CD14-positive monocyte (primary cell): ENCODE measurements around the gene NUP107. TPM values are rescaled to one million over a fixed set of nuclear protein-coding genes. Genes with fewer than 3 reads are reported as not detected.

Experiments used
- DNase-seq, 3 donors: peaks; one replicate each; pipeline ENCODE4 v3.0.0-alpha.2; 2011 to 2022
- H2AFZ ChIP-seq: 2 replicates; pipeline ENCODE4 v1.6.0; 2012; ENCODE audit warnings: mild to moderate bottlenecking, low read depth, low read length, inconsistent platforms; ENCODE audit not compliant: insufficient read depth, poor library complexity, severe bottlenecking
- H3K27ac ChIP-seq, 2 donors: 1 replicate in 1 of 2; 2 replicates in 1 of 2; pipeline ENCODE4 v1.5.1; 2012 to 2013; ENCODE audit warnings: low read length in 2 of 2, control low read depth in 1 of 2, inconsistent platforms in 1 of 2, low read depth in 1 of 2, mild to moderate bottlenecking in 1 of 2
- H3K27me3 ChIP-seq, 2 donors: one replicate each; pipeline versions ENCODE4 v1.6.0 to v1.6.1; 2011 to 2013; ENCODE audit warnings: low read length in 2 of 2; ENCODE audit not compliant: control insufficient read depth in 2 of 2, insufficient read depth in 2 of 2
- H3K36me3 ChIP-seq, 2 donors: replicated peaks in 1 of 2; 1 replicate in 1 of 2; 2 replicates in 1 of 2; pipeline versions ENCODE4 v1.5.1 to v1.6.1; 2012 to 2013; ENCODE audit warnings: low read length in 2 of 2, control low read depth in 1 of 2, inconsistent platforms in 1 of 2, mild to moderate bottlenecking in 1 of 2; ENCODE audit not compliant: insufficient read depth in 2 of 2, control insufficient read depth in 1 of 2
- H3K4me1 ChIP-seq, 2 donors: 1 replicate in 1 of 2; 2 replicates in 1 of 2; pipeline versions ENCODE4 v1.5.1 to v1.6.1; 2012 to 2013; ENCODE audit warnings: low read length in 2 of 2, control low read depth in 1 of 2, inconsistent platforms in 1 of 2, mild to moderate bottlenecking in 1 of 2, moderate library complexity in 1 of 2; ENCODE audit not compliant: insufficient read depth in 2 of 2, control insufficient read depth in 1 of 2
- H3K4me2 ChIP-seq: replicated peaks from 2 replicates; pipeline ENCODE3; 2012; ENCODE audit warnings: low read length, moderate library complexity, mild to moderate bottlenecking; ENCODE audit not compliant: poor library complexity, severe bottlenecking; ENCODE audit errors: extremely low read depth
- H3K4me3 ChIP-seq, 3 experiments: fragments of 200-600 bp in 1 of 3; sonication (generic) in 1 of 3; replicated peaks in 1 of 3; 1 replicate in 2 of 3; 2 replicates in 1 of 3; pipeline ENCODE4 v1.5.1; 2011 to 2013; ENCODE audit warnings: low read length in 3 of 3, mild to moderate bottlenecking in 3 of 3, control low read depth in 2 of 3, low read depth in 2 of 3, inconsistent platforms in 1 of 3, moderate library complexity in 1 of 3
- H3K79me2 ChIP-seq: 2 replicates; pipeline ENCODE4 v1.6.0; 2012; ENCODE audit warnings: mild to moderate bottlenecking, control low read depth, inconsistent platforms, low read length, moderate library complexity; ENCODE audit not compliant: insufficient read depth
- H3K9ac ChIP-seq: 2 replicates; pipeline ENCODE4 v1.6.0; 2017; ENCODE audit warnings: low read length, mild to moderate bottlenecking; ENCODE audit not compliant: insufficient read depth, poor library complexity, severe bottlenecking
- H3K9me3 ChIP-seq, 2 donors: replicated peaks in 1 of 2; 1 replicate in 1 of 2; 2 replicates in 1 of 2; pipeline versions ENCODE4 v1.5.1 to v1.6.1; 2012 to 2013; ENCODE audit warnings: low read length in 2 of 2, control low read depth in 1 of 2; ENCODE audit not compliant: control insufficient read depth in 1 of 2, insufficient read depth in 1 of 2
- H4K20me1 ChIP-seq: 2 replicates; pipeline ENCODE4 v1.6.0; 2012; ENCODE audit warnings: mild to moderate bottlenecking, low read length, control low read depth, moderate library complexity; ENCODE audit not compliant: insufficient read depth
- H3K27ac Mint-ChIP-seq, 7 donors: one replicate each; pipeline ENCODE4 v1.8.0; 2020; ENCODE audit warnings: mild to moderate bottlenecking in 7 of 7, mixed read lengths in 7 of 7, moderate library complexity in 6 of 7, inconsistent platforms in 2 of 7
- H3K27me3 Mint-ChIP-seq, 3 donors: one replicate each; pipeline ENCODE4 v1.8.0; 2021 to 2022; ENCODE audit warnings: low read depth in 3 of 3, mild to moderate bottlenecking in 3 of 3, mixed read lengths in 3 of 3, moderate library complexity in 3 of 3, inconsistent platforms in 1 of 3
- H3K36me3 Mint-ChIP-seq, 2 donors: one replicate each; pipeline ENCODE4 v1.8.0; 2020; ENCODE audit warnings: mixed read lengths in 2 of 2, inconsistent platforms in 1 of 2, mild to moderate bottlenecking in 1 of 2
- H3K4me1 Mint-ChIP-seq: one replicate; pipeline ENCODE4 v1.8.0; 2020; ENCODE audit warnings: mild to moderate bottlenecking, mixed read lengths
- H3K4me3 Mint-ChIP-seq, 2 donors: one replicate each; pipeline ENCODE4 v1.8.0; 2020; ENCODE audit warnings: mild to moderate bottlenecking in 2 of 2, mixed read lengths in 2 of 2, moderate library complexity in 1 of 2
- H3K9me3 Mint-ChIP-seq, 7 donors: one replicate each; pipeline ENCODE4 v1.8.0; 2020 to 2022; ENCODE audit warnings: mixed read lengths in 7 of 7, mild to moderate bottlenecking in 6 of 7, moderate library complexity in 6 of 7, inconsistent platforms in 2 of 7
- WGBS: methylation state at CpG from one replicate; pipeline ENCODE4 v1.1.5; 2013; ENCODE audit warnings: missing lambda C conversion rate; ENCODE audit not compliant: insufficient coverage; 5-methylcytosine and 5-hydroxymethylcytosine counted together
- intact Hi-C, 2 donors: fragments of 100-400 bp; cut with micrococcal nuclease; formaldehyde crosslinking; loops; one replicate each; pipeline versions ENCODE4 v1.15.0 to v1.15.1; 2023
- polyA plus RNA-seq, 3 donors: library from polyadenylated mRNA; depleted of rRNA in 1 of 3; unstranded in 2 of 3; stranded (reverse) in 1 of 3; fragments of 300-500 nt in 2 of 3; fragments of >200 nt in 1 of 3; fragmentation: Illumina TruSeq in 2 of 3; gene quantifications; 1 replicate in 2 of 3; 2 replicates in 1 of 3; pipeline ENCODE4 v1.2.3, GENCODE V29; 2012 to 2021
- TF ChIP-seq, protein P1 (sequence below): fragments of 200-600 bp; IDR thresholded peaks from one replicate; pipeline ENCODE4 v1.8.0; 2022; ENCODE audit warnings: antibody characterized with exemption, mild to moderate bottlenecking

The NUP107 gene
- polyA plus RNA-seq, 3 donors: 6.7 to 20.5 (median 10.7) TPM

DNA sequence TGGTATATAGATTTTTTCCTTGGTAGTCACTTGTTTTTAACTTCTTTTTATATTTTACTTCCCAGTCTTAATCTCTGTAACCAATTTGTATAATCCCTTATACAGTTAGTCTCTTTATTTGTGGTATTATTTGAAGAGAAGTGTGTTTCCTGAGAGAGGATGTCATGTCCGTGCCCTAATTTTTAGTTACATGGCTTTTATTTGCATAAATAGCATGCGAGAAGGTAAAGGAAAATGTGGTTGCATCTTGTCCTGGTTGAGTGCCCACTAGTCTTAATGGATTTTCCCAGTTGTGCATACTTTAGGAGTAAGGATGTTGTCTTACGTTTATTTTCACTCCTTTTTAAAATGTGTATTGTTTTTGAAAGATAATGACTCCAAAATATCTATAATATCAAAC lies 48.6 kb upstream of the NUP107 start:
- H3K9me3 Mint-ChIP-seq: no peaks in the 10 kb centered on the region
- no CpG with 5 or more reads among the region's 3 CpGs for WGBS
- TF ChIP-seq, protein P1, sequence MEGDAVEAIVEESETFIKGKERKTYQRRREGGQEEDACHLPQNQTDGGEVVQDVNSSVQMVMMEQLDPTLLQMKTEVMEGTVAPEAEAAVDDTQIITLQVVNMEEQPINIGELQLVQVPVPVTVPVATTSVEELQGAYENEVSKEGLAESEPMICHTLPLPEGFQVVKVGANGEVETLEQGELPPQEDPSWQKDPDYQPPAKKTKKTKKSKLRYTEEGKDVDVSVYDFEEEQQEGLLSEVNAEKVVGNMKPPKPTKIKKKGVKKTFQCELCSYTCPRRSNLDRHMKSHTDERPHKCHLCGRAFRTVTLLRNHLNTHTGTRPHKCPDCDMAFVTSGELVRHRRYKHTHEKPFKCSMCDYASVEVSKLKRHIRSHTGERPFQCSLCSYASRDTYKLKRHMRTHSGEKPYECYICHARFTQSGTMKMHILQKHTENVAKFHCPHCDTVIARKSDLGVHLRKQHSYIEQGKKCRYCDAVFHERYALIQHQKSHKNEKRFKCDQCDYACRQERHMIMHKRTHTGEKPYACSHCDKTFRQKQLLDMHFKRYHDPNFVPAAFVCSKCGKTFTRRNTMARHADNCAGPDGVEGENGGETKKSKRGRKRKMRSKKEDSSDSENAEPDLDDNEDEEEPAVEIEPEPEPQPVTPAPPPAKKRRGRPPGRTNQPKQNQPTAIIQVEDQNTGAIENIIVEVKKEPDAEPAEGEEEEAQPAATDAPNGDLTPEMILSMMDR: no peak

DNA sequence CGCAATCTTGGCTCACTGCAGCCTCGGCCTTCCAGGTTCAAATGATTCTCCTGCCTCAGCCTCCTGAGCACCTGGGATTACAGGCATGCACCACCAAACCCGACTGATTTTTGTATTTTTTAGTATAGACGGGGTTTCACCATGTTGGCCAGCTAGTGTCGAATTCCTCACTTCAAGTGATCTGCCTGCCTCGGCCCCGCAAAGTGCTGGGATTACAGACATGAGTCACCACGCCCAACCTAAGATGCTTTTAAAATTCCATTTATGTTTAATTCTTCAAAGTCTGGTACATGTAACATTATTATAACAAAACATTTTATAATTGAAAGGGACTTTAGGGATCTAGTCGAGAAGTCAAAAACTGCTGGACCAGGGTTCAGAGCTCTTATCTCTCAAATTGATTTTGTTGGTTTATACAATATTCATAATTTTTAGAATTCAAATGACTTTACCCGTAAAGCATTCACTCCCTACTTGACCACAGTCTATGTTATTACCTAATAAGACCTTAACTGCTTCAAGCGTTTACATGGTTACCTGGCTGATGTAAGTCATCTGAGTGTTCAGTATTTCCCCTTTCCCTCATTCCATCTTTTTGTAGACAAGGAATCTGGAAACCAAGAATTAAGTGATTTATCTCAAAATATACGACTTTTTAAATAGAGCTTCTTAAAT lies 47.9 kb upstream of the NUP107 start:
- TF ChIP-seq, protein P1: no peak
- Mint-ChIP-seq H3K36me3 (peaks cover 13 to 32% of the 10 kb centered on the region in 2 donors), H3K4me3 (no peak overlapping the region), H3K9me3 (no peaks in the 10 kb centered on the region), H3K27me3 (no peaks in the 10 kb centered on the region), H3K4me1 (peaks cover 18% of the 10 kb centered on the region), H3K27ac (peak overlapping the region in 3 of 7 donors; percentile 26 to 68 (median 50))
- Histone ChIP-seq H3K27me3 (no peaks in the 10 kb centered on the region), H3K4me2 (no peak overlapping the region), H3K9me3 (no peaks in the 10 kb centered on the region), H4K20me1 (peaks cover 100% of the 10 kb centered on the region), H3K27ac (no peak overlapping the region), H2AFZ (no peak overlapping the region), H3K9ac (no peak overlapping the region), H3K4me3 (no peak overlapping the region), H3K36me3 (peaks cover 9 to 17% of the 10 kb centered on the region in 2 donors), H3K4me1 (no peaks in the 10 kb centered on the region), H3K79me2 (peaks cover 100% of the 10 kb centered on the region)
- 90% methylated on average over 2 of the region's 12 CpGs for WGBS
- intact Hi-C loops: no loop called here
- DNase-seq: no peak

More for the DNA sequence above, 48.6 kb upstream of the NUP107 start:
- H3K27ac Mint-ChIP-seq: peak overlapping the region in 2 of 7 donors; percentile 34 to 37
- no peak overlapping the region for H3K4me3 Mint-ChIP-seq
- peaks cover 25% of the 10 kb centered on the region for H3K4me1 Mint-ChIP-seq
- Histone ChIP-seq H3K4me2 (no peak overlapping the region), H3K9ac (no peak overlapping the region), H3K27me3 (no peaks in the 10 kb centered on the region), H3K79me2 (peaks cover 100% of the 10 kb centered on the region), H3K36me3 (peaks cover 7 to 17% of the 10 kb centered on the region in 2 donors), H3K27ac (peak overlapping the region in 1 of 2 donors; percentile 33), H2AFZ (no peak overlapping the region), H4K20me1 (peaks cover 100% of the 10 kb centered on the region), H3K4me1 (no peaks in the 10 kb centered on the region), H3K9me3 (no peaks in the 10 kb centered on the region), H3K4me3 (no peak overlapping the region)
- H3K36me3 Mint-ChIP-seq: peaks cover 13 to 30% of the 10 kb centered on the region in 2 donors
- DNase-seq: no peak
- H3K27me3 Mint-ChIP-seq: no peaks in the 10 kb centered on the region
- intact Hi-C loops: no loop called here
